Neural cell (in vitro differentiated cells): ENCODE data around the gene BRD3. TPM values are rescaled to one million over a fixed set of nuclear protein-coding genes. Genes with fewer than 3 reads are reported as not detected.

ENCODE experiments used
- H2AFZ ChIP-seq: fragments of 200-600, 300-800 bp; sonication (generic), shearing (Covaris generic); 2 replicates; pipeline ENCODE4 v1.6.0; 2014; ENCODE audit warnings: low read depth, mild to moderate bottlenecking, antibody characterized with exemption, low read length, moderate library complexity
- H3F3A ChIP-seq: fragments of 200-600 bp; shearing (Covaris generic); 2 replicates; pipeline ENCODE4 v1.6.1; 2016; ENCODE audit warnings: mild to moderate bottlenecking, moderate library complexity, mixed read lengths, antibody characterized with exemption, low read length; ENCODE audit not compliant: insufficient read depth, poor library complexity, severe bottlenecking
- H3K27ac ChIP-seq: fragments of 200-600, 300-800 bp; sonication (generic), shearing (Covaris generic); 2 replicates; pipeline ENCODE4 v1.5.1; 2014; ENCODE audit warnings: mild to moderate bottlenecking, low read length, moderate library complexity
- H3K27me3 ChIP-seq: fragments of 300-800, 200-600 bp; sonication (generic), shearing (Covaris generic); 2 replicates; pipeline ENCODE4 v1.6.0; 2014; ENCODE audit warnings: mild to moderate bottlenecking, low read depth, low read length, moderate library complexity; ENCODE audit not compliant: insufficient read depth
- H3K36me3 ChIP-seq: fragments of 300-800, 200-600 bp; sonication (generic), shearing (Covaris generic); 2 replicates; pipeline ENCODE4 v1.5.1; 2014; ENCODE audit warnings: mild to moderate bottlenecking, antibody characterized with exemption, low read length, moderate library complexity; ENCODE audit not compliant: insufficient read depth
- H3K4me2 ChIP-seq: fragments of 300-800, 200-600 bp; sonication (generic), shearing (Covaris generic); 2 replicates; pipeline ENCODE4 v1.6.0; 2014; ENCODE audit warnings: mild to moderate bottlenecking, low read length
- H3K4me3 ChIP-seq: fragments of 300-800, 200-600 bp; sonication (generic), shearing (Covaris generic); 2 replicates; pipeline ENCODE4 v1.5.1; 2014; ENCODE audit warnings: mild to moderate bottlenecking, low read length, moderate library complexity
- H3K79me2 ChIP-seq: fragments of 200-600 bp; shearing (Covaris generic); replicated peaks from 2 replicates; pipeline ENCODE4 v1.6.0; 2014; ENCODE audit warnings: mild to moderate bottlenecking, low read length, moderate library complexity; ENCODE audit not compliant: insufficient read depth
- H3K9ac ChIP-seq: fragments of 300-800, 200-600 bp; sonication (generic), shearing (Covaris generic); 2 replicates; pipeline ENCODE4 v1.6.1; 2016; ENCODE audit warnings: mild to moderate bottlenecking, low read length, mixed read lengths
- H3K9me2 ChIP-seq: fragments of 200-600 bp; shearing (Covaris generic); 2 replicates; pipeline ENCODE4 v1.6.1; 2016; ENCODE audit warnings: mild to moderate bottlenecking, low read length, mixed read lengths; ENCODE audit not compliant: insufficient read depth
- H3K9me3 ChIP-seq: fragments of 200-600, 300-800 bp; sonication (generic), shearing (Covaris generic); 2 replicates; pipeline ENCODE4 v1.6.1; 2016; ENCODE audit warnings: mild to moderate bottlenecking, mixed run types, low read length, moderate library complexity, mixed read lengths
- H4K20me1 ChIP-seq: fragments of 200-600 bp; shearing (Covaris generic); 2 replicates; pipeline ENCODE4 v1.6.1; 2016; ENCODE audit warnings: mild to moderate bottlenecking, mixed run types; ENCODE audit not compliant: insufficient read depth
- EP300 ChIP-seq: fragments of 450-650 bp; conservative IDR thresholded peaks from 2 replicates; pipeline ENCODE4 v1.6.1; 2014; ENCODE audit warnings: antibody characterized with exemption, mild to moderate bottlenecking, moderate library complexity; ENCODE audit not compliant: poor library complexity, severe bottlenecking
- EZH2 ChIP-seq: fragments of 200-600, 300-800 bp; shearing (Covaris generic), sonication (generic); IDR thresholded peaks from 2 replicates; pipeline ENCODE4 v1.6.1; 2014; ENCODE audit warnings: antibody characterized with exemption, low read length, borderline replicate concordance, mild to moderate bottlenecking; ENCODE audit not compliant: insufficient read depth, poor library complexity, severe bottlenecking
- MXI1 ChIP-seq: fragments of 450-650 bp; conservative IDR thresholded peaks from 2 replicates; pipeline ENCODE4 v1.6.1; 2014; ENCODE audit warnings: antibody characterized with exemption, mild to moderate bottlenecking; ENCODE audit not compliant: poor library complexity, severe bottlenecking
- POLR2AphosphoS5 ChIP-seq: IDR thresholded peaks from 2 replicates; pipeline ENCODE4 v1.6.1; 2012
- RAD21 ChIP-seq: fragments of 450-650 bp; conservative IDR thresholded peaks from 2 replicates; pipeline ENCODE4 v1.6.1; 2014; ENCODE audit warnings: antibody characterized with exemption, mild to moderate bottlenecking, moderate library complexity
- SMC3 ChIP-seq: fragments of 450-650 bp; conservative IDR thresholded peaks from 2 replicates; pipeline ENCODE4 v1.6.1; 2014; ENCODE audit warnings: antibody characterized with exemption, mild to moderate bottlenecking, moderate library complexity; ENCODE audit not compliant: poor library complexity
- TAF1 ChIP-seq: IDR thresholded peaks from 2 replicates; pipeline ENCODE4 v1.6.1; 2012; ENCODE audit warnings: low read depth
- polyA plus RNA-seq: library from polyadenylated mRNA; depleted of rRNA; stranded (reverse); fragments of >200 nt; gene quantifications from 2 replicates; pipeline ENCODE4 v1.2.3, GENCODE V29; 2014
- TF ChIP-seq, protein P1 (sequence below): IDR thresholded peaks from 2 replicates; pipeline ENCODE4 v1.6.1; 2012; ENCODE audit warnings: borderline replicate concordance
- TF ChIP-seq, protein P2 (sequence below): fragments of 450-650 bp; IDR thresholded peaks from 2 replicates; pipeline ENCODE4 v1.5.1; 2014; ENCODE audit warnings: antibody characterized with exemption, mild to moderate bottlenecking, moderate library complexity; ENCODE audit not compliant: poor library complexity, severe bottlenecking

Gene BRD3
- polyA plus RNA-seq, 1 donor from 2014 or later = 17.6 TPM

DNA sequence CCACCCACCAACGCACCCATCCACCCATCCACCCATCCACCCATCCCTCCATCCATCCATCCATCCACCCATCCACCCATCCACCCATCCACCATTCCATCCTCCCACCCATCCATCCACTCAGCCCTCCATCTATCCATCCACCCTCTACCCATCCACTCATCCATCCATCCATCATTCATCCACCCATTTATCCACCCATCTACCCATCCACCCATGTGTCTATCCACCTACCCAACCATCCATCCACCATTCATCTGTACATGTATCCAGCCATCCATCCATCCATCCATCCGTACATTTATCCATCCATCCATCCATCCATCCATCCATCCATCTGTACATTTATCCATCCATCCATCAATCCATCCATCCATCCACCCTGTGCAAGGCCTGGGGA is 64.6 kb downstream of the BRD3 start:
- no peak overlapping the region for H3K4me3 ChIP-seq
- H3K36me3 ChIP-seq = no peaks in the 10 kb centered on the region
- no peaks in the 10 kb centered on the region for H4K20me1 ChIP-seq
- no peaks in the 10 kb centered on the region for H3F3A ChIP-seq
- no peak overlapping the region for H3K4me2 ChIP-seq
- H3K9ac ChIP-seq = no peak overlapping the region
- no peaks in the 10 kb centered on the region for H3K27me3 ChIP-seq
- H2AFZ ChIP-seq = no peak overlapping the region
- no peaks in the 10 kb centered on the region for H3K79me2 ChIP-seq
- H3K9me2 ChIP-seq = no peaks in the 10 kb centered on the region
- TF ChIP-seq SMC3 (no peak), EZH2 (no peak), RAD21 (no peak), TAF1 (no peak), EP300 (no peak), POLR2AphosphoS5 (no peak), MXI1 (no peak)
- TF ChIP-seq, protein P1, sequence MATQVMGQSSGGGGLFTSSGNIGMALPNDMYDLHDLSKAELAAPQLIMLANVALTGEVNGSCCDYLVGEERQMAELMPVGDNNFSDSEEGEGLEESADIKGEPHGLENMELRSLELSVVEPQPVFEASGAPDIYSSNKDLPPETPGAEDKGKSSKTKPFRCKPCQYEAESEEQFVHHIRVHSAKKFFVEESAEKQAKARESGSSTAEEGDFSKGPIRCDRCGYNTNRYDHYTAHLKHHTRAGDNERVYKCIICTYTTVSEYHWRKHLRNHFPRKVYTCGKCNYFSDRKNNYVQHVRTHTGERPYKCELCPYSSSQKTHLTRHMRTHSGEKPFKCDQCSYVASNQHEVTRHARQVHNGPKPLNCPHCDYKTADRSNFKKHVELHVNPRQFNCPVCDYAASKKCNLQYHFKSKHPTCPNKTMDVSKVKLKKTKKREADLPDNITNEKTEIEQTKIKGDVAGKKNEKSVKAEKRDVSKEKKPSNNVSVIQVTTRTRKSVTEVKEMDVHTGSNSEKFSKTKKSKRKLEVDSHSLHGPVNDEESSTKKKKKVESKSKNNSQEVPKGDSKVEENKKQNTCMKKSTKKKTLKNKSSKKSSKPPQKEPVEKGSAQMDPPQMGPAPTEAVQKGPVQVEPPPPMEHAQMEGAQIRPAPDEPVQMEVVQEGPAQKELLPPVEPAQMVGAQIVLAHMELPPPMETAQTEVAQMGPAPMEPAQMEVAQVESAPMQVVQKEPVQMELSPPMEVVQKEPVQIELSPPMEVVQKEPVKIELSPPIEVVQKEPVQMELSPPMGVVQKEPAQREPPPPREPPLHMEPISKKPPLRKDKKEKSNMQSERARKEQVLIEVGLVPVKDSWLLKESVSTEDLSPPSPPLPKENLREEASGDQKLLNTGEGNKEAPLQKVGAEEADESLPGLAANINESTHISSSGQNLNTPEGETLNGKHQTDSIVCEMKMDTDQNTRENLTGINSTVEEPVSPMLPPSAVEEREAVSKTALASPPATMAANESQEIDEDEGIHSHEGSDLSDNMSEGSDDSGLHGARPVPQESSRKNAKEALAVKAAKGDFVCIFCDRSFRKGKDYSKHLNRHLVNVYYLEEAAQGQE = no peak
- no peaks in the 10 kb centered on the region for H3K9me3 ChIP-seq
- H3K27ac ChIP-seq = no peak overlapping the region

DNA sequence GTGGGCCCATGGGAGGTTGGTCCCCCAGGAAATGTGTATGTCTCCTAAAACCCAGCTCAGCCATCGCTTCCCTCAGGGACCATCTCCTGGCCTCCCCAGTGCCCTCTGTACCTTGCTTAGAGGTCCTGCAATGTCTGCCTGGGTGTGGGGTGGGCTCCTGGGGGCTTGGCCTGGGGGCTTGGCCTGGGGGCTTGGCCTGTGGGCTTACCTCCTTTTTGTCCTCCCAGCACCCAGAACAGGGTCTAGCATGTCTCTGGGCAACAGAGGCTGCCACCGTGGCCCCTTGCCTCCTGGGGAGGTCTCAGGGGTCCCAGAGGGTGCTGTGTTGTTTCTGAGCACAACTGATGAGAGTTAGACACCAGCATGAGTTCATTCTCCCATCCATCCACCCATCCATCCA is 65.0 kb downstream of the BRD3 start:
- Histone ChIP-seq H3K9me2 (no peaks in the 10 kb centered on the region), H3K9ac (no peak overlapping the region), H4K20me1 (no peaks in the 10 kb centered on the region), H2AFZ (no peak overlapping the region), H3F3A (no peaks in the 10 kb centered on the region), H3K79me2 (no peaks in the 10 kb centered on the region), H3K4me2 (no peak overlapping the region), H3K9me3 (no peaks in the 10 kb centered on the region), H3K4me3 (no peak overlapping the region), H3K27ac (no peak overlapping the region), H3K36me3 (no peaks in the 10 kb centered on the region), H3K27me3 (no peaks in the 10 kb centered on the region)
- TF ChIP-seq TAF1 = no peak
- TF ChIP-seq POLR2AphosphoS5 = no peak

DNA sequence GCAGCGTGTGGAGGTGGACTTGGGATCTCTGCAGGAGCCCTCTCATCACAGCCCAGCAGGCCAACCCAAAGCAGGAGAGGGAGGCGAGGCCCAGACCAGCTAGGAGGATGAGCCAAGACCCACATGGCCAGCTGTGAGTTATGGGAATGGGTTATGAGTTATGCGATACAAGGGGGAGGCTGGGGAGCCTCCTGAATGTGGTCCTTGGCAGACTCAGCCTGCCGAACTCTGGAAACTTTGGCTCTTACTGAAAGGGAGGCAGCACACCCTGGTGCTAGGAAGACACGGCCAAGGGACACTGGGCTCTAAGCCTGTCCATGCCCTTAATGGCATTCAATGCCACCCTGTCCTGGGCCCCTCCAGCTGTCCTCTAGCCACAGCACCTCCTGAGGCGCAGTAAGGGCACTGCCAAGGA is 68.0 kb downstream of the BRD3 start:
- Histone ChIP-seq H3K9me3 (no peaks in the 10 kb centered on the region), H4K20me1 (no peaks in the 10 kb centered on the region), H3K9ac (no peak overlapping the region), H3K27ac (no peak overlapping the region), H3K79me2 (no peaks in the 10 kb centered on the region), H3K36me3 (no peaks in the 10 kb centered on the region), H3K4me2 (no peak overlapping the region), H3K27me3 (no peaks in the 10 kb centered on the region), H3K9me2 (no peaks in the 10 kb centered on the region), H3F3A (no peaks in the 10 kb centered on the region), H2AFZ (no peak overlapping the region), H3K4me3 (no peak overlapping the region)
- TF ChIP-seq SMC3 = no peak
- no peak for TF ChIP-seq EP300
- no peak for TF ChIP-seq RAD21
- TF ChIP-seq MXI1 = no peak
- TF ChIP-seq POLR2AphosphoS5 = no peak
- no peak for TF ChIP-seq EZH2
- TF ChIP-seq, protein P1 = no peak
- no peak for TF ChIP-seq TAF1
- TF ChIP-seq, protein P2, sequence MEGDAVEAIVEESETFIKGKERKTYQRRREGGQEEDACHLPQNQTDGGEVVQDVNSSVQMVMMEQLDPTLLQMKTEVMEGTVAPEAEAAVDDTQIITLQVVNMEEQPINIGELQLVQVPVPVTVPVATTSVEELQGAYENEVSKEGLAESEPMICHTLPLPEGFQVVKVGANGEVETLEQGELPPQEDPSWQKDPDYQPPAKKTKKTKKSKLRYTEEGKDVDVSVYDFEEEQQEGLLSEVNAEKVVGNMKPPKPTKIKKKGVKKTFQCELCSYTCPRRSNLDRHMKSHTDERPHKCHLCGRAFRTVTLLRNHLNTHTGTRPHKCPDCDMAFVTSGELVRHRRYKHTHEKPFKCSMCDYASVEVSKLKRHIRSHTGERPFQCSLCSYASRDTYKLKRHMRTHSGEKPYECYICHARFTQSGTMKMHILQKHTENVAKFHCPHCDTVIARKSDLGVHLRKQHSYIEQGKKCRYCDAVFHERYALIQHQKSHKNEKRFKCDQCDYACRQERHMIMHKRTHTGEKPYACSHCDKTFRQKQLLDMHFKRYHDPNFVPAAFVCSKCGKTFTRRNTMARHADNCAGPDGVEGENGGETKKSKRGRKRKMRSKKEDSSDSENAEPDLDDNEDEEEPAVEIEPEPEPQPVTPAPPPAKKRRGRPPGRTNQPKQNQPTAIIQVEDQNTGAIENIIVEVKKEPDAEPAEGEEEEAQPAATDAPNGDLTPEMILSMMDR = no peak
